DND-41 (cell line): Measurements from ENCODE around the gene LPCAT2.

Source experiments
- CTCF ChIP-seq: IDR thresholded peaks from 2 replicates; pipeline ENCODE4 v1.5.1; 2012; ENCODE audit warnings: borderline replicate concordance, low read length, moderate library complexity, mild to moderate bottlenecking; ENCODE audit not compliant: poor library complexity, severe bottlenecking; ENCODE audit errors: extremely low read depth
- EZH2 ChIP-seq: IDR thresholded peaks from 3 replicates; pipeline ENCODE4 v1.6.1; 2012; ENCODE audit warnings: borderline replicate concordance, low read depth, mild to moderate bottlenecking, moderate library complexity, low read length, inconsistent platforms; ENCODE audit not compliant: severe bottlenecking

- no peak for TF ChIP-seq CTCF
- no peak for TF ChIP-seq EZH2
These were observed 2.8 kb upstream of the LPCAT2 start for GRCh38 chr16:55506083-55506482.
